HepG2 (cell line): ENCODE data around the gene TTC16. TPM values are rescaled to one million over a fixed set of nuclear protein-coding genes. Genes with fewer than 3 reads are reported as not detected.

Source experiments
- ERF ChIP-seq: IDR thresholded peaks from 2 replicates; pipeline ENCODE4 v1.6.1; 2018; ENCODE audit warnings: missing biosample characterization, missing genetic modification reagents
- FOXK2 ChIP-seq: fragments of 450-650 bp; IDR thresholded peaks from 2 replicates; pipeline ENCODE4 v1.6.1; 2016
- GABPB1 ChIP-seq: IDR thresholded peaks from 2 replicates; pipeline ENCODE4 v1.6.1; 2016; ENCODE audit warnings: mild to moderate bottlenecking, missing genetic modification reagents, moderate library complexity, missing compliant biosample characterization
- HNRNPLL ChIP-seq: fragments of 200-400 bp; formaldehyde crosslinking; IDR thresholded peaks from 2 replicates; pipeline ENCODE4 v1.6.1; 2017; ENCODE audit warnings: mild to moderate bottlenecking, low read depth, low read length; ENCODE audit not compliant: poor library complexity, severe bottlenecking
- HOMEZ ChIP-seq: IDR thresholded peaks from 2 replicates; pipeline ENCODE4 v1.6.1; 2016; ENCODE audit warnings: low read depth
- MAZ ChIP-seq, 2 experiments: sonication (generic) in 1 of 2; formaldehyde crosslinking in 1 of 2; IDR thresholded peaks; 2 replicates each; pipeline versions ENCODE4 v1.5.0 to v1.6.1; 2012 to 2020; ENCODE audit warnings: low read depth in 2 of 2, mild to moderate bottlenecking in 2 of 2, borderline replicate concordance in 1 of 2, improper control_type of control experiment in 1 of 2, low read length in 1 of 2, missing genetic modification reagents in 1 of 2, moderate library complexity in 1 of 2
- MEIS2 ChIP-seq: sonication (generic); formaldehyde crosslinking; IDR thresholded peaks from 2 replicates; pipeline ENCODE4 v1.9.0; 2021; ENCODE audit warnings: mild to moderate bottlenecking, missing genetic modification reagents
- MTERF4 ChIP-seq: sonication (generic); formaldehyde crosslinking; IDR thresholded peaks from 2 replicates; pipeline ENCODE4 v1.8.0; 2023; ENCODE audit warnings: mild to moderate bottlenecking, missing genetic modification reagents
- MTF2 ChIP-seq: sonication (generic); formaldehyde crosslinking; IDR thresholded peaks from 2 replicates; pipeline ENCODE4 v1.5.0; 2020; ENCODE audit warnings: missing genetic modification reagents, borderline replicate concordance
- NFYB ChIP-seq: sonication (generic); formaldehyde crosslinking; IDR thresholded peaks from 2 replicates; pipeline ENCODE4 v1.4.0; 2020; ENCODE audit warnings: missing genetic modification reagents
- POLR2A ChIP-seq, 2 experiments: IDR thresholded peaks; 2 replicates each; pipeline ENCODE4 v1.6.1; 2011; ENCODE audit warnings: low read depth in 2 of 2, low read length in 2 of 2, mild to moderate bottlenecking in 1 of 2, moderate library complexity in 1 of 2; ENCODE audit not compliant: insufficient read depth in 1 of 2
- RFXAP ChIP-seq: sonication (generic); formaldehyde crosslinking; IDR thresholded peaks from 2 replicates; pipeline ENCODE4 v1.4.0; 2020; ENCODE audit warnings: missing genetic modification reagents, borderline replicate concordance
- RXRB ChIP-seq: IDR thresholded peaks from 2 replicates; pipeline ENCODE4 v1.6.1; 2016; ENCODE audit warnings: borderline replicate concordance, missing genetic modification reagents, missing compliant biosample characterization
- ZNF776 ChIP-seq: sonication (generic); formaldehyde crosslinking; IDR thresholded peaks from 2 replicates; pipeline ENCODE4 v1.4.0; 2020; ENCODE audit warnings: mild to moderate bottlenecking, missing genetic modification reagents
- ZSCAN25 ChIP-seq: sonication (generic); formaldehyde crosslinking; IDR thresholded peaks from 2 replicates; pipeline ENCODE4 v1.8.0; 2022; ENCODE audit warnings: mild to moderate bottlenecking, missing genetic modification reagents
- polyA plus RNA-seq, 8 experiments: library from polyadenylated mRNA; depleted of rRNA in 3 of 8; stranded (reverse) in 7 of 8; unstranded in 1 of 8; fragments of >200 nt; fragmentation: Illumina TruSeq in 4 of 8; extraction: Trizol in 4 of 8; gene quantifications; 2 replicates each; pipeline versions ENCODE4 v1.2.1 to v1.2.3, GENCODE V29; 2011 to 2016; ENCODE audit warnings: low read depth in 4 of 8, missing spikeins in 1 of 8, mixed read lengths in 1 of 8; ENCODE audit not compliant: insufficient read depth in 1 of 8
- total RNA-seq, 5 experiments: library from RNA; depleted of rRNA; stranded (reverse); fragments of >200 nt; fragmentation: Illumina TruSeq; extraction: Trizol; gene quantifications; 2 replicates each; pipeline ENCODE4 v1.2.3, GENCODE V29; 2016; ENCODE audit warnings: low read depth in 1 of 5
- TF ChIP-seq, protein P1 (sequence below): sonication (generic); formaldehyde crosslinking; IDR thresholded peaks from 2 replicates; pipeline ENCODE4 v1.5.1; 2020; ENCODE audit warnings: missing genetic modification reagents, mild to moderate bottlenecking, borderline replicate concordance
- TF ChIP-seq, protein P2 (sequence below): IDR thresholded peaks from 2 replicates; pipeline ENCODE4 v1.6.1; 2016; ENCODE audit warnings: control low read depth
- TF ChIP-seq, protein P3 (sequence below): IDR thresholded peaks from 2 replicates; pipeline ENCODE4 v1.4.0; 2020; ENCODE audit warnings: mild to moderate bottlenecking, missing genetic modification reagents

TTC16 gene
- total and polyA plus RNA-seq, 2 of the 13 experiments (the other 11 are each of a cell fraction or from before 2014, with no cell fraction given) = not detected

DNA sequence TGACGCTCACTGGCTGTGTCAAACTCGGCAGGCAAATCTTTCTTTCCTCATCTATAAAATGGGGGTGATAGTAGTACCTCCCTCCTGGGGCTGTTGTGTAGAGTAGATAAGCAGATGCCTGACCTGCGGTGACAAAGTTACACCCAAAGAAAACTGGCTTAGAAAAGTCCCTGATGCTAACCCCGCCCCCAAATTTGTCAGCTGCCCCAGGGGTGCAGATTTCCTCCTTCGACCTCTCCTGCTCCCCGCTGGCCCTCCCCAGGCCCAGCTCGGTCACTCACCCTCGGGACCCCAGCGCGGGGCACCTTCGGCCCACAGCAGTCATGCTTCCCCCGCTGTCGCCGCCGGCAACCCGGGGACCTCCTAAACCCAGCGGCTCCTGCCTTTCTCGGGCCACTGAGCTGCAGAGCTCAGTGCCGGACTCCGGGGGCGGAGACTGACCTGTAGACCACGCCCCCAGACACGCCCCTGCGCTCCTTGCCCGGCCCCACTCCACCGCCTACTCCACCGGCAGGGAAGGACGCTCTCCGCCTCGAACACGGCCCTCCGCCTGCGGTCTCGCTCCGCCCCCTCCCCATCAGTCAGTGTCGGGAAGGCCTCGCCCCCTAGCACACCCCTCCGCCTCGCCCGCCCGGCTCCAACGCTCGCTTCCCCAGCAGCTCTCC, 55.2 kb downstream of the TTC16 start (continued):
- TF ChIP-seq POLR2A (IDR thresholded peaks at IDR 0.05; ENCODE audit: insufficient read depth in 1 of 2, low read depth in 2 of 2, low read length in 2 of 2) = no peak
- TF ChIP-seq HNRNPLL = peak; percentile 83
- TF ChIP-seq, protein P1, sequence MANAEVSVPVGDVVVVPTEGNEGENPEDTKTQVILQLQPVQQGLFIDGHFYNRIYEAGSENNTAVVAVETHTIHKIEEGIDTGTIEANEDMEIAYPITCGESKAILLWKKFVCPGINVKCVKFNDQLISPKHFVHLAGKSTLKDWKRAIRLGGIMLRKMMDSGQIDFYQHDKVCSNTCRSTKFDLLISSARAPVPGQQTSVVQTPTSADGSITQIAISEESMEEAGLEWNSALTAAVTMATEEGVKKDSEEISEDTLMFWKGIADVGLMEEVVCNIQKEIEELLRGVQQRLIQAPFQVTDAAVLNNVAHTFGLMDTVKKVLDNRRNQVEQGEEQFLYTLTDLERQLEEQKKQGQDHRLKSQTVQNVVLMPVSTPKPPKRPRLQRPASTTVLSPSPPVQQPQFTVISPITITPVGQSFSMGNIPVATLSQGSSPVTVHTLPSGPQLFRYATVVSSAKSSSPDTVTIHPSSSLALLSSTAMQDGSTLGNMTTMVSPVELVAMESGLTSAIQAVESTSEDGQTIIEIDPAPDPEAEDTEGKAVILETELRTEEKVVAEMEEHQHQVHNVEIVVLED (CRISPR knock-in tag) = 0 out of 2 replicates have a peak, but pooled peaks have one; percentile 39
- TF ChIP-seq, protein P2, sequence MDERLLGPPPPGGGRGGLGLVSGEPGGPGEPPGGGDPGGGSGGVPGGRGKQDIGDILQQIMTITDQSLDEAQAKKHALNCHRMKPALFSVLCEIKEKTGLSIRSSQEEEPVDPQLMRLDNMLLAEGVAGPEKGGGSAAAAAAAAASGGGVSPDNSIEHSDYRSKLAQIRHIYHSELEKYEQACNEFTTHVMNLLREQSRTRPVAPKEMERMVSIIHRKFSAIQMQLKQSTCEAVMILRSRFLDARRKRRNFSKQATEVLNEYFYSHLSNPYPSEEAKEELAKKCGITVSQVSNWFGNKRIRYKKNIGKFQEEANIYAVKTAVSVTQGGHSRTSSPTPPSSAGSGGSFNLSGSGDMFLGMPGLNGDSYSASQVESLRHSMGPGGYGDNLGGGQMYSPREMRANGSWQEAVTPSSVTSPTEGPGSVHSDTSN (CRISPR knock-in tag) = peak; percentile 71
- TF ChIP-seq MAZ (IDR thresholded peaks at IDR 0.05; ENCODE audit: borderline replicate concordance, low read depth, low read length) = peak; percentile 95
- TF ChIP-seq MAZ (CRISPR knock-in tag; IDR thresholded peaks at IDR 0.05; ENCODE audit: low read depth) = peak; percentile 84
- TF ChIP-seq NFYB (CRISPR knock-in tag) = 0 out of 2 replicates have a peak, but pooled peaks have one; percentile 11
- TF ChIP-seq ZNF776 (CRISPR knock-in tag) = no peak
- TF ChIP-seq ZSCAN25 (CRISPR knock-in tag) = no peak
- TF ChIP-seq GABPB1 = peak; percentile 66
- TF ChIP-seq ERF (CRISPR knock-in tag) = 0 out of 2 replicates have a peak, but pooled peaks have one; percentile 23
- TF ChIP-seq HOMEZ (CRISPR knock-in tag) = peak; percentile 81; the same call in 1 of the 2 replicates
- peak; percentile 79; the same call in 1 of the 2 replicates for TF ChIP-seq MTF2 (CRISPR knock-in tag)
- TF ChIP-seq MEIS2 (CRISPR knock-in tag) = peak; percentile 93
- TF ChIP-seq, protein P3, sequence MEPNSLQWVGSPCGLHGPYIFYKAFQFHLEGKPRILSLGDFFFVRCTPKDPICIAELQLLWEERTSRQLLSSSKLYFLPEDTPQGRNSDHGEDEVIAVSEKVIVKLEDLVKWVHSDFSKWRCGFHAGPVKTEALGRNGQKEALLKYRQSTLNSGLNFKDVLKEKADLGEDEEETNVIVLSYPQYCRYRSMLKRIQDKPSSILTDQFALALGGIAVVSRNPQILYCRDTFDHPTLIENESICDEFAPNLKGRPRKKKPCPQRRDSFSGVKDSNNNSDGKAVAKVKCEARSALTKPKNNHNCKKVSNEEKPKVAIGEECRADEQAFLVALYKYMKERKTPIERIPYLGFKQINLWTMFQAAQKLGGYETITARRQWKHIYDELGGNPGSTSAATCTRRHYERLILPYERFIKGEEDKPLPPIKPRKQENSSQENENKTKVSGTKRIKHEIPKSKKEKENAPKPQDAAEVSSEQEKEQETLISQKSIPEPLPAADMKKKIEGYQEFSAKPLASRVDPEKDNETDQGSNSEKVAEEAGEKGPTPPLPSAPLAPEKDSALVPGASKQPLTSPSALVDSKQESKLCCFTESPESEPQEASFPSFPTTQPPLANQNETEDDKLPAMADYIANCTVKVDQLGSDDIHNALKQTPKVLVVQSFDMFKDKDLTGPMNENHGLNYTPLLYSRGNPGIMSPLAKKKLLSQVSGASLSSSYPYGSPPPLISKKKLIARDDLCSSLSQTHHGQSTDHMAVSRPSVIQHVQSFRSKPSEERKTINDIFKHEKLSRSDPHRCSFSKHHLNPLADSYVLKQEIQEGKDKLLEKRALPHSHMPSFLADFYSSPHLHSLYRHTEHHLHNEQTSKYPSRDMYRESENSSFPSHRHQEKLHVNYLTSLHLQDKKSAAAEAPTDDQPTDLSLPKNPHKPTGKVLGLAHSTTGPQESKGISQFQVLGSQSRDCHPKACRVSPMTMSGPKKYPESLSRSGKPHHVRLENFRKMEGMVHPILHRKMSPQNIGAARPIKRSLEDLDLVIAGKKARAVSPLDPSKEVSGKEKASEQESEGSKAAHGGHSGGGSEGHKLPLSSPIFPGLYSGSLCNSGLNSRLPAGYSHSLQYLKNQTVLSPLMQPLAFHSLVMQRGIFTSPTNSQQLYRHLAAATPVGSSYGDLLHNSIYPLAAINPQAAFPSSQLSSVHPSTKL = peak; percentile 55; the same call in 1 of the 2 replicates
- no peak for TF ChIP-seq FOXK2
- TF ChIP-seq RFXAP (CRISPR knock-in tag) = no peak
- TF ChIP-seq MTERF4 (CRISPR knock-in tag) = no peak
- TF ChIP-seq RXRB (CRISPR knock-in tag) = peak; percentile 11; the same call in 1 of the 2 replicates
